HG02798 (cell line): ENCODE measurements around the gene RFX2.
"Not testable (repeated sequence)": the region's sequence is repeated elsewhere in the genome, so short reads cannot be mapped to it uniquely, and the experiment has no call there.

ENCODE experiments used
- ATAC-seq: cut with Tn5 transposase; IDR thresholded peaks from one replicate; pipeline ENCODE4 v1.9.1; 2021; ENCODE audit warnings: mild to moderate bottlenecking; ENCODE audit not compliant: unreplicated experiment, poor library complexity

The RFX2 gene

DNA sequence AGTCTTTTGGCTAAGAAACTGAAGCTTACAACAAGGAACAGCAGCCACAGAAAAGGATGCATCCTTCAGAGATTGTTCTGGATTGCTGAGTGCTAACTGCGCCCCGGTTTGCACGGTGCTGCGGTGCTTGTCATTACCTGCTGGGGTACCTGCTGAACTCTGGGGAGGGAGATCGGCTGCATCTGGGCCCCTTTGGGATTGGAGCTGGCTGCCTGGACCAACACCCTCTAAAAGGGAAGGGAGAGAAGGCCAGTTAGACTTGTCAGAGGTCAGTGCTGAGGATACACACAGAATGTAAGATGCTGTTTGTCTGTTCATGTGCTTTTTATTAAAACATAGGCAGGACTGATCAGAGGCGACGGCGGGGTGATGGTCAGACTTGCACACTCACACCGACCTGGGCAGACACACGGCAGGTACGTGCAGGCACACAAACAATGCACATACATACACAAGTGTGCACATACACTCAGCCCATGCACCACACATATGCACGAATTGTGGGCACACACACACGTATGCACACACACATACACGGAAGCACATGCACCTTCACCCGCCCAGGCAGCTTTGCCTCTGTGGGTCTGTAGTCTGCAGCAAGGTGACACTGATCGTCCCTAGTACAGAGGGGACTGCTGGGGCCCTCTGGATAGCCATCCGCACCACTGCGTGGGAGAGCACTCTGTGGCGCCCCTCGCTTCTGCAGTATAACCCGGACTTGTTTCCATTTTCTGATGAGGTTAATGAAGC, 66.1 kb downstream of the RFX2 start:
- ATAC-seq = no peak

DNA sequence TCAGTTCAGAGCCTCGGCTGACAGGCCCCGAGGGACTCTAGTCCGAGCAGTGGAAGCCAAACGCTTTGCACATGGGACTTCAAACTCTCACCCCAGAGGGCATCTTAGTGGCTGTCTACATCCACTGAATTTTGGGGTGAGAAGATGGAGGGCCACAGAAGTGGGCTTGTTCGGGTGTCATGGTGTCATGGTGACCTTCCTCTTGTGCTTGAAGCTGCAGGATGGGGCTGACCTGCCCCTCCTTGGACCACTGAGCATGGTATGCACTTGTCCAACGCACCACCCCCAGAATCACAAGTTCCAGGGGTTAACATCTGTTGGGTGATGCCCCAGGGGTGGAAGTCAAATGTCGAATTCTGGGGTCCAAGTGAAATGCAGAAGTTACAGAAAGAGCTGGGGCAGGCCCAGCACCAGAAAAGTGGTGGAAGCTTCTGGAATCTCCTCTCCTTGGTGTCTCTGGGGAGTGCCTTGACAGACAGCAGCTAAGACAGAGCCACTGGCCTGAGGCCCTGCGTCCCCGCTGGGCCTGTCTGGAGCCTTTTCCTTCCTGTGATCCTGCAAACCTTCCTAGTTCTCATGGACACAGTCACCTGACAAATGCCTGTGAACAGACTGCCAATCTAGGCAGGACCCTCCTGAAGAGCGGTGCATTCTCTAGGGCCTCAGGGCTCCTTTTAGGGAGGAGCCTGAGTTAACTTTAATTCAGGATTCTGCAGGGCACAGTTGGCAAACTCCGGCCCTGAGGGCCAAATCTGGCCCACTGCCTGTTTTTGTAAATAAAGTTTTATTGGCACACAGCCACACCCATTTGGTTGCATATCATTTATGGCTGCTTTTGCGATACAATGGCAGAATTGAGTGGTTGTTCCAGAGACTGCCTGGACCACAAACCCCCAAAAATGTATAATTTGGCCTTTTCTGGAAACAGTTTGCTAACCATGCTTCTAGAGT, 67.2 kb downstream of the RFX2 start:
- no peak for ATAC-seq

DNA sequence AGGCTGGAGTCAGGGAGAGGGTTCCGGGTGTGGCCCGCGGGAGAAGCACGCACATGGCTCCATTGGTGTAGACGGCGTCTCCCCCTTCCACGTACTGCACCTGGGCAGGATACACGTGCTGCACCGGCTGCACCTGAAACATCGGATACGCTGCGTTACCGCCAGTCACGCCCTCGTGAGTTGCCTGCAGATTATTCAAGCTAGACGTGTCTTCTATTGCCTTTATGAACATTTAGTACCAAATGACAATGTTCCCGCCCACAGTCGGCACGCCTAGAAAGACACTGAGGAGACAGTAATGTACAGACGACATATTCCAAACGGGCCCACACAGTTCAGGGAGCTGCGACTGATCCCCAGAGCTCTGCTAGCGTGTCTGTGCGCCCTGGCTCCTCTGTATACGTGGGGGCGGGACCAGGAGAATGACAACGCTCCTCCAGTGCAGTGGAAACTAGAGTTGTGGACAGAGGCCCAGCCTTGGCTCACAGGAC, 68.3 kb downstream of the RFX2 start:
- ATAC-seq = no peak

DNA sequence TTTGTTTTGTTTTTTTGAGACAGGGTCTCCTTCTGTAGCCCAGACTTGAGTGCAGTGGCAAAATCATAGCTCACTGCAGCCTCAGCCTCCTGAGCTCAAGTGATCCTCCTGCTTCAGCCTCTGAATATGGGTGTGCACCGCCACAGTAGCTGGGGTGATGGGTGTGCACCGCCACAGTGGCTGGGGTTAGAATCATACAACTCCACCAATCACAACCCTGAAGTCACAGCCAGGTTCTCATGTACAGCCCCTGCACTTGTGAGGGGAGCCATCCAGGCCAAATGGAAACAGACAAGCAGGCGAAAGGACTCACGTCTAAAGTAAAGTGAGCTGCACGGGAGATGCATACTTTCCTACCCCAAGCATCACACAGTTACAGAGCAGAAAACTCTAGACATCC, 69.2 kb downstream of the RFX2 start:
- no peak for ATAC-seq

DNA sequence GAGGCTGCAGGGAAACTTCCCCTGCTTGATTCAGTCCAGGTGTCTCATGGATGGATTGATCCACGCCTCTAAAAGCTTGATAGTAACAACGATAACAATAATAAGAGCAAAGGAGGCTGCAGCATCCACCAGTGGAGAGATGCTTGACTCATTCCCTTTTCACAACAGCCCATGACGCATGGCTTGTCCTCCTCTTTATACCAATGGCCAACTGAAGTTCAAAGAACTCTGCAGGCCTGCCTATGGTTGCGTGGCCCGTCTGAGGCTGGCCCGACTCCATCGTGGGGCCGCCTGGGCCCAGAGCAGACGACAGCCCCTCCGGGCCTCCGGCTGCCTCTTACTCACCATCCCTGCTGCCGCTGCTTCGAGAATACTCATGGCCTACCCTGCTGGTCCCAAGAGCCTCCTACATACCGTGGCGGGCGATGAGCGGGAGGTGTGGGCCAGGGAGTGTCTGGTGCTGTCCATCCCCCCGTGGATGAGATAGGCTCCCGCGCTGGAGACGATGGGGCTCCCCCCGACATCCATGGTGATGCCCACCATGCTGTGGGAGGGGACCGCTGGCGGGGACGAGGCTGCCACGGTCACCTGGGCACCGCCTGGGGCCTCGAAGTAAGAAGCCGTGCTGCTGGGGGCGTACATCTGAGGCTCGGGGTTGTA, 70.6 kb downstream of the RFX2 start:
- ATAC-seq = no peak

DNA sequence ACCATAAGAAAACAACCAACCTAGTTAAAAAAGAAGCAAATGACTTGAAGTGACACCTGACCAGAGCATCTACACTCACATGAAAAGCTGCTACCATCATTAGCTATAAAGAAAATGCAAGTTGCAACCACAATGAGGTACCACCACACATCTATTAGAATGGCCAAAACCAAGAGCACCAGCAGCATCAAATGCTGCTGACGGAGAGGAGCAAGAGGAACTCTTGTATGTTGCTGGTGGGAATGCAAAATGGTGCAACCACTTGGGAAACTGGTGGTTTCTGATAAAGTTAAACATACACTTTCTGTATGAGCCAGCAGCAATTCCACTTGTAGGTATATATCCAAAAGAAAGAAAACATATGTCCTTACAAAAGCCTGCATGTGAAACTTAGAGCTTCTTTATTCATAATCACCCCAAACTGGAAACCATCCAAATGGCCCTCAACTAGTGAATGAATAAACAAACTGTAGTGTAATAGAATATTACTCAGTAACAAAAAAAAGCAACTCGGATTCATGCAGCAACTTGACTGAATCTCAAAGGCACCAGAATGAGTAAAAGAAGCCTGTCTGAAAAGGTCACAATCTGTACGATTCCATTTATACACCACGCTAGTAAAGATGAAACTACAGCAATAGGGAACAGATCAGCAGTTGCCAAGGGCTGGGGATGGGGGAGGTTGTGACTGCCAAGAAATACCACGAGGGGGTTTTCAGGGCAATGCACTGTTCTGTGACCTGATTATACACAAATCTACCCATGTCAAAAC, 71.5 kb downstream of the RFX2 start:
- ATAC-seq = no peak

DNA sequence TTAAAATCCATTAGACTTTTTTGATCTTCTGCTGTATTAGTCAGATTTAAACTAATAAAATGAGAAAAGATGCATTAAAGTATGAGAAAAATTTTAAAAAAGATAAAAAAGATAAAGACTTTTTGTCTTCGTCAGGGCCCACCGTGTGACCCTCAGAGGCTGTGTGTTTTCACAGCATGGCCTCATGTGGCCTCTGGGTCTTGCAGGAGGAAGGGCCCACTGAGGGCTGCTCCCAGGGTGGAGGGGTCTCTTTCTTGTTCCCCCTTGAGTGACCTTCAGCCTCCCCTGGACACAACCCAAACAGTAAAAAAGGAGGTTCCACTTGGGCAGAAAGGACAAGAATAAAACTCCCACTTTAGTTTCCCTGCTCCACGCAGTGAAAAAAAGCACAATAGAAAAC, 75.3 kb downstream of the RFX2 start:
- ATAC-seq = no peak

DNA sequence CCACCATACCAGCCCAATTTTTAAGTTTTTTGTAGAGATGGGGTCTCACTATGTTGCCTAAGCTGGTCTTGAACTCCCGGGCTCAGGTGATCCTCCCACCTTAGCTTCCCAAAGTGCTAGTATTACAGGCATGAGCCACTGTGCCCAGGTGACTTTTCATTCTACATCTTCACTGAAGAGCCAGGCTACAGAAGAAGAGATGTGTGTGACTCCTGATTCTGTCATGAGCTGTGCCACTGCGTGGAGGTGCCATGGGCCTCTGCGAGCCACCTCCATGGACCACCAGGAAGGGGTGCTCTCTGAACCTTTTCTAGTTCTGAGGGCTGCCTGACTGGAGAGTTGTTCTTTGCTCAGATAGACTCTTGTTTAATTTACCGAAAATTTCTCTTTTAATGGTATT, 75.8 kb downstream of the RFX2 start:
- ATAC-seq = no peak

DNA sequence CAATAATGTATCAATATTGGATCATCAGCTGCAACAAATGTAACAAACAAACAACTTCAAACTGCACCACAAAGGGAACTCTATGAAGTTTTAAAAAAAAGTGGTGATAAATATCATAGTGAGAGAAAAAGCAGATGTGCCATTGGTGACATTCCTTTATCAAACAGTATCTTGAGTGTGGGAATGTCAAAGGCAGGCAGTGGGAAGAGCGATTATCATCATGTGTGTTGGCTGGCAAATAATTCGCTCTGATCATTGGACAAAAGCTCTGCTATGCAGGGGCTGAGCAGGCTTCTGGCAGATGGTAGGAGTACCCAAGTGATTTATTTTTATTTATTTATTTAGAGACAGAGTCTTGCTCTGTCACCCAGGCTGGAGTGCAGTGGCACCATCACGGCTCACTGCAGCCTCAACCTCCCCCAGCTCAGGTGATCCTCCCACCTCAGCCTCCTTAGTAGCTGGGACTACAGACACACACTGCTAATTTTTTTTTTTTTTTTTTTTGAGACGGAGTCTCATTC, 76.5 kb downstream of the RFX2 start:
- ATAC-seq = no peak

DNA sequence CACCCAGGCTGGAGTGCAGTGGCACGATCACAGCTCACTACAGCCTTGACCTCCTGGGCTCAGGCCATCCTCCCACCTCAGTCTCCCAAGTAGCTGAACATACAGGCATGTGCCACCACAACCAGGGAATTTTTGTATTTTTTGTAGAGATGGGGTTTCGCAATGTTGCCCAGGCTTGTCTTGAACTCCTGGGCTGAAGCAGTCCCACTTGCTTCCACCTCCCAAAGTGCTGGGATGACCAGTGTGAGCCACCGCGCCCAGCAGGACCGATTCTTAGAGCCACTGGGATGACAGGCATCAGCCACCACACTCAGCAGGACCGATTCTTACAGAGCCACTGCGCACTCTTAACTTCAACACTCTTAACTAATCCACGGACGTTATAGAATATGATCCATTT, 77.5 kb downstream of the RFX2 start:
- ATAC-seq = no peak

DNA sequence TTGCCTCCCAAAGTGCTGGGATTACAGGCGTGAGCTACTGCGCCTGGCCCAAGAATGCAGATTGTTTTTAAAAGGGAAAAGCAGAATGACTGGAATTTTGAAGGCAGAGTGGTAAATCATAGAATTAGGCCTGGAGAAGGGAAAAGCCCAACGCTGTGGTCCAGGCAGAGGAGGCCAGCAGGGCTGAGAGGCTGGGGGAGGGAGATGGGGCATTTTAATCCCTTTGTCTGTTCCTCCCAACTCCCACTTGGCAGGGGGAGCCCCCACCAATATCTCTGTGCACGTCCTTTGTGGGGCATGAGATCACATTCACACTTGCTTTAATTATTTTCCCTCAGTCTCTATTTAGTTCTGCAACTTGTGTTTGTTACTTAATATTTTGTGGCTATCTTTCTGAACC, 77.9 kb downstream of the RFX2 start:
- ATAC-seq = no peak

DNA sequence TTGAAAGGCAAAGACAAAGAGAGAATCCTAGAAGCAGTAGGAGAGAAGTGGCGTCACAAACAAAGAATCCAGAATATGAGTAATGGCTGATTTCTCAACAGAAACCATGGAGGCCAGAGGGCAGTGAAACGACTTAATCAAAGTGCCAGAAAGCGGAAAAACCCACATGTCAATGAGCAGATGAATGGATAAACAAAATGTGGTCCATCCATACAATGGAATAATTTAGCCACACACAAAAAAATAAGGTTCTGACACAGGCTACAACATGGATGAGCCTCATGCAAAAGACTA, 80.1 kb downstream of the RFX2 start:
- no peak for ATAC-seq

DNA sequence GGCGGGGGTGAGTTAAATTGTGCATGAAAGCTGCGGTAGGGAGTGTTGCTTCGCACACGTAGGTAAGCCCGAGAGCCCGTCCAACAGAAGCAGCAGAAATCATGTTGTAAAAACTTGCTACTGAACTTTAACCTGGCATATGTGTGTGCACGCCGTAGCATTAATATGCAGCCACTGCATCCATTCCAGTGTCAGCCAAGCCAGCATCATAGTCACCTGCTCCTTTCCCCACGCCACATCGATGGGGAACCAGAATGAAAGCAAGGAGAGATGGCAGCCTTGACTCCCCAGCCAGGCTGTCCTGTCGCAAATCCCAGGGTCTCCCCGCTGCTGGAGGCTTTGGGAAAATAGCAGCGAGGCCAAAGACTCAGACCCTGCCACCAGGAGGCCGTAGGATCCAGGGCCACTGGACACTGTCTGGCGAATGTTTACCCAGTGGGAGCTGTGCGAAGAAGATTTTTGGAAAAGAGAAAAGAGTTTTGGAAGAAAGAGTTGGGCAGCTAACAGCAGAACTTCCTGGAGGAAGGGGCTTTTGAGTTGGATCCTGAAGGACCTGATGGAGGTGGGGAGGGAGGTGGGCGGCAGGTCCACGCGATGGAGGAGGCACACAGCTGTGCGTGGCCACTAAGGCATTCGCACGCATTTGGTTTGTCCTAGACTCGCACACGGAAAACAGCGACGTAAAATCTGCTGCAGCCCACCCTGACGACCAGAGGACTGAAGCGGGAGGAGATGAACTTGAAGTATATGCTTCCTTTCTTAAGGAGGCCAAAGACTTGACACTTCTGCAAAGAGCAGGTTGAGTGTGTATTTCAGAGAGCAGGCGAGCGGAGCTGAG, 83.7 kb downstream of the RFX2 start:
- no peak for ATAC-seq

DNA sequence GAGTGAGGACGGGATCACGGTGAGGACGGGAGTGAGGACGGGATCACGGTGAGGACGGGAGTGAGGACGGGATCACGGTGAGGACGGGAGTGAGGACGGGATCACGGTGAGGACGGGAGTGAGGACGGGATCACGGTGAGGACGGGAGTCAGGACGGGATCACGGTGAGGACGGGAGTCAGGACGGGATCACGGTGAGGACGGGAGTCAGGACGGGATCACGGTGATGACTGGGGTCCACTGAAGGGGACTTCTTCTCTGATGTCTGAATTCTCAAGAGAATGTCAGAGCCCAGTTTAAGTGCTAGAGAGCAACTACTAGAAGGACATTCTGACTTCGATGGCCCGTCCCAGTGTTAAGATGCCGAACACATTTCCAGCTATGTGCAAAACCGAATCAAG, 85.5 kb downstream of the RFX2 start:
- ATAC-seq = not testable (repeated sequence)

DNA sequence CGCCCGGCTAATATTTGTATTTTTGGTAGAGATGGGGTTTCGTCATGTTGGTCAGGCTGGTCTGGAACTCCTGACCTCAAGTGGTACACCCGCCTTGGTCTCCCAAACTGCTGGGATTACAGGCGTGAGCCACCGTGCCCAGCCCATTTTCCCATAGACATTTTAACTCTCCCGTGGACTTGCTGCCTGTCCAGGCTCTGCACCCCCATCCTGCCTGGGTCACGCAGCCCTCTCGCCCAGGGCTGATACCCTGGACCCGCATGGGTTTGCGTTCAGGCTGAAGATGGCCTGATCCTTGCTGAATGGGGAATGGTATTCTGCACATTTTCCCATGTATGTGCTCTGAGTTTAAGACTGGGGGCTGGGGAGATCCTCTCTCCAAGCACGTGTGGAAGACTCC, 86.4 kb downstream of the RFX2 start:
- no peak for ATAC-seq

DNA sequence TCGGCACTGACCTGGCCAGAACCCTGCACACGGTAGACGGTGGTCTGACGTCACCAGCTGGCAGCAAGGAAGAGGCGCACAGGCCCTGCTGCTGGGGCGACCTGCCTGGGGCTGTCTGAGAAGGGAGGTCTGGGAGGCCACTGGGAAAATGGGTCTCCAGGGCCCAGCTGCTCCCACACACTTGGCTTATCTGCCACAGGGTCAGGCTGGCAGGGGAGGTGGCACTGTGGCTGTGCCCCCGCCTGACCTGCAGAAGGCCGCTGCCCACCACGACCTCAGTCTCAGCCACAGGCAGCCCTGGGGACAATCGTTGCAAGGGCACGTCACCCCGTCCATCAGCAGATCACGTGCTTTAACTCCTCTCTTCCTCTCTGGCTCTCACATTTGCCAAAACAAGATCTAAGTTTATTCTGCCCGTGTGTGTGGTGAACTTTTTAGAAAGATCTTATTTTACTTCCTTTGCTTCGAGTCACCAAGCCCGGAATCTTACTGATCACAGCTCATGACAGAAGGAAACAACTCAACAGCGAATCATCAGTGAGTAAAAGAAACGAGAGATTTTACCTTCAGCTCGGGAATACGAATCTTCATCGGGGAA, 87.1 kb downstream of the RFX2 start:
- ATAC-seq = no peak

DNA sequence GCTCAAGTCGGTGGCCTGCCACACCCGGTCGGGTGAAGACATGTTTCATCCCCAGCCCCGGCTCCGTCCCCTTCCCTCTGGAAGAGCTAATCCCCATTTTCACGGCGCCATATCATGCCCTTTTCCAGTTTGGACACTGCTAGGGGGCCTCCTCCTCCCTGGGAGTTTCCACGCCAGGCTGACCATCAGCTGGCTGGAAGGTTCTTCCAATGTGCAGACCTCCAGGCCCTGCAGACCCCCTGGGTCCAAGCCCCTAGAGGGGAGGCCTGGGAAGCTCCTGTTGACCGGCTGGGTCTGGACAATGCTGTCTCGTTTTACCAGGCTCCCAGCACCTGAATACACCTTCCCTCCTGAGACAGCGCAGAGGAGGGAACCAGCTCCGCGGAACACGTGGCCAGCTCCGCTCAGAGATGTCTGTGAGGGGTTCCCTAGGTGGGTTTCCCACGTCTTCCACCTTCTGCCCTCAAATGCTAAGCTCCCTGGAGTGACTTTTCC, 87.7 kb downstream of the RFX2 start:
- ATAC-seq = no peak

DNA sequence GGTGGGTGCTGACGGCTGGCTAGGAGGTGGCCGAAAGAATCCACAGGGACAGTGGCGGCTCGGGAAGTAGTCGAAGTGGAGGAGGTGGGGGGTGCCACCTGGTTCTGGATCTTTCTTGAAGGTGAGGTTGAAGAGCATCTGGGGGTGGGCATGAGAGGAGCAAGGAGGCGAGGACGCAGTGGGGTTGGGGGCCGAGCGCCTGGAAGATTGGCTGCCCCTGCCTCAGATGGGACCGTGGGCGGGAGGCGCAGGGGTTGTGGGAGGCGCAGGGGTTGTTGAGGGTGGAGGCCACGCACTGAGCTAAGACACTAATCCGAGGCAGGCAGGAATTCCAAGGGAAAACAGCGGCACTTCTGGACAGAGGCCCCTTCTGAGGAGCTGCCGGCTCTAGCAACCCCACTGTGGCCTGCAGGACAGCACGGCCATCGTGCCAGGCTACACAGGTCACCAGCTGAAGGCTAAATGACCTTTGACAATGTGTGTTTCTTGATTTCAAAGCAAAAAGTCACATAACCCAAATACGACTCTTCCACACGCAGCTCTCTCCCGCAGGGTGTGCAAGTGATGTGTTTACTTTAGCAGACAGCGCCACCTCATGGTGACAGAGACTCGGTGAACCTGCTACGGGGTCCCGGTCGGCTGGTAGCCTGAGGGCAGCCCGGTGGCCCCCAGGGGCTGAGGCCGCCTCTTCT, 88.3 kb downstream of the RFX2 start:
- no peak for ATAC-seq
